ENCODE results near the gene ERO1A.

- TF ChIP-seq POLR2AphosphoS5 (IDR thresholded peaks at IDR 0.05; ENCODE audit: borderline replicate concordance, low read depth, low read length) (no peak), EZH2 (IDR thresholded peaks at IDR 0.05) (no peak)
These were observed 96.8 kb downstream of the ERO1A start for GRCh38 chr14:52598568-52598967.

Measured in SK-N-MC (cell line).